HFF-Myc (cell line): ENCODE measurements around the gene EXOC3L1.

Experiments
- DNase-seq: peaks from one replicate; pipeline ENCODE4 v3.0.0-alpha.2; 2011; ENCODE audit warnings: low read depth; ENCODE audit errors: extremely low read depth
- H3K4me3 ChIP-seq: replicated peaks from 2 replicates; pipeline ENCODE4 v1.5.1; 2011; ENCODE audit warnings: low read depth, mild to moderate bottlenecking, control low read depth, low read length
- CTCF ChIP-seq: IDR thresholded peaks from 2 replicates; pipeline ENCODE4 v1.5.1; 2012; ENCODE audit warnings: mild to moderate bottlenecking, low read depth, low read length, control low read depth; ENCODE audit errors: missing control alignments

Gene EXOC3L1

GRCh38 chr16:67147437-67148140 is 42.3 kb downstream of the EXOC3L1 start:
- TF ChIP-seq CTCF = no peak
- DNase-seq = no peak

GRCh38 chr16:67146523-67147357 is 43.2 kb downstream of the EXOC3L1 start:
- no peak for TF ChIP-seq CTCF
- H3K4me3 ChIP-seq = no peak overlapping the region
- DNase-seq = no peak

More at GRCh38 chr16:67147437-67148140, 42.3 kb downstream of the EXOC3L1 start:
- H3K4me3 ChIP-seq = no peak overlapping the region

GRCh38 chr16:67145746-67146145 is 44.2 kb downstream of the EXOC3L1 start:
- no peak for DNase-seq
- TF ChIP-seq CTCF = no peak
- H3K4me3 ChIP-seq = no peak overlapping the region

GRCh38 chr16:67144943-67145342 is 45.0 kb downstream of the EXOC3L1 start:
- no peak for TF ChIP-seq CTCF
- DNase-seq = no peak
- no peak overlapping the region for H3K4me3 ChIP-seq

- TF ChIP-seq CTCF = no peak
- no peak for DNase-seq
- no peak overlapping the region for H3K4me3 ChIP-seq
Measured at GRCh38 chr16:67142342-67142741, 47.6 kb downstream of the EXOC3L1 start.

- no peak overlapping the region for H3K4me3 ChIP-seq
- no peak for TF ChIP-seq CTCF
- no peak for DNase-seq
Measured at GRCh38 chr16:67141391-67141790, 48.5 kb downstream of the EXOC3L1 start.
